ENCODE results near the gene APOL6. TPM values are rescaled to one million over a fixed set of nuclear protein-coding genes. Genes with fewer than 3 reads are reported as not detected.

Gene APOL6
- total RNA-seq, 2 donors from 2014 or later: not detected

- no peaks in the 10 kb centered on the region for H3K36me3 ChIP-seq (ENCODE audit: control insufficient read depth, insufficient read depth, low read length)
Observed at GRCh38 chr22:35601013-35601580, 47.1 kb upstream of the APOL6 start.

GRCh38 chr22:35601743-35602615, 46.3 kb upstream of the APOL6 start:
- no peaks in the 10 kb centered on the region for H3K36me3 Mint-ChIP-seq (ENCODE audit: low read depth)

More at GRCh38 chr22:35601013-35601580, 47.1 kb upstream of the APOL6 start:
- Histone ChIP-seq H3K27ac (ENCODE audit: low read depth, low read length) (no peak overlapping the region), H3K4me1 (ENCODE audit: control insufficient read depth, insufficient read depth, low read length) (peaks cover 7% of the 10 kb centered on the region), H3K9ac (ENCODE audit: extremely low read depth, low read length, poor library complexity, severe bottlenecking) (no peak overlapping the region), H3K27me3 (ENCODE audit: control insufficient read depth, insufficient read depth, low read length, poor library complexity, severe bottlenecking) (no peaks in the 10 kb centered on the region), H3K4me3 (ENCODE audit: low read length) (no peak overlapping the region), H3K9me3 (ENCODE audit: control insufficient read depth, low read length) (no peaks in the 10 kb centered on the region)
- Mint-ChIP-seq H3K4me3 (no peak overlapping the region), H3K36me3 (ENCODE audit: low read depth) (peaks cover 2% of the 10 kb centered on the region), H3K27me3 (ENCODE audit: insufficient read depth) (no peaks in the 10 kb centered on the region), H3K4me1 (peaks cover 11% of the 10 kb centered on the region), H3K9me3 (peaks cover 1% of the 10 kb centered on the region), H3K27ac (no peak overlapping the region)
- no peak for TF ChIP-seq CTCF (conservative IDR thresholded peaks at IDR 0.05)
- 93 to 95% methylated on average over 5 of the region's 5 CpGs for WGBS, 2 experiments (ENCODE audit: insufficient coverage in 1 of 2, insufficient read length in 1 of 2)
- DNase-seq: no peak

More at GRCh38 chr22:35601743-35602615, 46.3 kb upstream of the APOL6 start:
- Mint-ChIP-seq H3K27ac (no peak overlapping the region), H3K4me1 (peaks cover 9% of the 10 kb centered on the region), H3K9me3 (no peaks in the 10 kb centered on the region), H3K4me3 (no peak overlapping the region), H3K27me3 (ENCODE audit: insufficient read depth) (no peaks in the 10 kb centered on the region)
- no peaks in the 10 kb centered on the region for H3K9me3 ChIP-seq (ENCODE audit: control insufficient read depth, low read length)
- H3K27ac ChIP-seq (ENCODE audit: low read depth, low read length): no peak overlapping the region
- H3K27me3 ChIP-seq (ENCODE audit: control insufficient read depth, insufficient read depth, low read length, poor library complexity, severe bottlenecking): no peaks in the 10 kb centered on the region
- TF ChIP-seq CTCF (conservative IDR thresholded peaks at IDR 0.05): no peak
- H3K4me3 ChIP-seq (ENCODE audit: low read length): no peak overlapping the region
- peaks cover 3% of the 10 kb centered on the region for H3K4me1 ChIP-seq (ENCODE audit: control insufficient read depth, insufficient read depth, low read length)
- 74 to 91% methylated on average over 5 to 9 of the region's 9 CpGs for WGBS, 2 experiments (ENCODE audit: insufficient coverage in 1 of 2, insufficient read length in 1 of 2)
- DNase-seq: no peak
- H3K9ac ChIP-seq (ENCODE audit: extremely low read depth, low read length, poor library complexity, severe bottlenecking): no peak overlapping the region
- H3K36me3 ChIP-seq (ENCODE audit: control insufficient read depth, insufficient read depth, low read length): no peaks in the 10 kb centered on the region

Measured in endodermal cell (in vitro differentiated cells).